KMS-11 (cell line): ENCODE measurements around the gene CHST11.

Experiments used
- H2AFZ ChIP-seq: fragments of 200-600 bp; sonication (generic); 2 replicates; pipeline ENCODE4 v1.6.1; 2016; ENCODE audit warnings: antibody characterized with exemption, mixed run types, low read depth
- H3K27ac ChIP-seq: fragments of 200-600 bp; sonication (generic); 2 replicates; pipeline ENCODE4 v1.6.1; 2016; ENCODE audit warnings: mild to moderate bottlenecking, mixed run types
- H3K27me3 ChIP-seq: fragments of 200-600 bp; sonication (generic); 2 replicates; pipeline ENCODE4 v1.6.1; 2017; ENCODE audit warnings: mild to moderate bottlenecking, low read depth, mixed run types, moderate library complexity; ENCODE audit not compliant: insufficient read depth
- H3K36me3 ChIP-seq: fragments of 200-600 bp; sonication (generic); 2 replicates; pipeline ENCODE4 v1.6.1; 2017; ENCODE audit warnings: mild to moderate bottlenecking, mixed run types; ENCODE audit not compliant: insufficient read depth
- H3K4me1 ChIP-seq: fragments of 200-600 bp; sonication (generic); 2 replicates; pipeline ENCODE4 v1.6.1; 2016; ENCODE audit warnings: mild to moderate bottlenecking, low read depth, mixed run types; ENCODE audit not compliant: poor library complexity, severe bottlenecking
- H3K4me2 ChIP-seq: fragments of 200-600 bp; sonication (generic); 2 replicates; pipeline ENCODE4 v1.7.0; 2016; ENCODE audit warnings: mild to moderate bottlenecking, mixed run types
- H3K4me3 ChIP-seq: fragments of 200-600 bp; sonication (generic); IDR thresholded peaks from 2 replicates; pipeline ENCODE4 v1.6.1; 2017; ENCODE audit warnings: low read depth, low read length, mixed read lengths; ENCODE audit not compliant: insufficient read depth
- H3K79me2 ChIP-seq: fragments of 200-600 bp; sonication (generic); 2 replicates; pipeline ENCODE4 v1.6.1; 2016; ENCODE audit warnings: low read depth, mixed run types; ENCODE audit not compliant: insufficient read depth
- H3K9ac ChIP-seq: fragments of 200-600 bp; sonication (generic); 2 replicates; pipeline ENCODE4 v1.6.1; 2016; ENCODE audit warnings: mild to moderate bottlenecking, mixed run types
- H4K20me1 ChIP-seq: fragments of 200-600 bp; sonication (generic); 2 replicates; pipeline ENCODE4 v1.6.1; 2016; ENCODE audit warnings: mild to moderate bottlenecking, mixed run types; ENCODE audit not compliant: insufficient read depth
- TF ChIP-seq, protein P1 (sequence below): fragments of 200-600 bp; sonication (generic); conservative IDR thresholded peaks from 2 replicates; pipeline ENCODE4 v1.6.1; 2017; ENCODE audit warnings: low read depth, mild to moderate bottlenecking, antibody characterized with exemption, low read length, moderate library complexity, mixed read lengths

CHST11 gene

GRCh38 chr12:104648756-104649155 is 192.0 kb downstream of the CHST11 start:
- no peaks in the 10 kb centered on the region for H3K79me2 ChIP-seq
- H3K9ac ChIP-seq, result no peak overlapping the region
- H3K36me3 ChIP-seq, result no peaks in the 10 kb centered on the region
- H3K4me2 ChIP-seq, result no peak overlapping the region
- peaks cover 15% of the 10 kb centered on the region for H3K4me1 ChIP-seq
- H3K27ac ChIP-seq, result no peak overlapping the region
- no peak overlapping the region for H2AFZ ChIP-seq
- H3K4me3 ChIP-seq, result no peak overlapping the region
- TF ChIP-seq, protein P1, sequence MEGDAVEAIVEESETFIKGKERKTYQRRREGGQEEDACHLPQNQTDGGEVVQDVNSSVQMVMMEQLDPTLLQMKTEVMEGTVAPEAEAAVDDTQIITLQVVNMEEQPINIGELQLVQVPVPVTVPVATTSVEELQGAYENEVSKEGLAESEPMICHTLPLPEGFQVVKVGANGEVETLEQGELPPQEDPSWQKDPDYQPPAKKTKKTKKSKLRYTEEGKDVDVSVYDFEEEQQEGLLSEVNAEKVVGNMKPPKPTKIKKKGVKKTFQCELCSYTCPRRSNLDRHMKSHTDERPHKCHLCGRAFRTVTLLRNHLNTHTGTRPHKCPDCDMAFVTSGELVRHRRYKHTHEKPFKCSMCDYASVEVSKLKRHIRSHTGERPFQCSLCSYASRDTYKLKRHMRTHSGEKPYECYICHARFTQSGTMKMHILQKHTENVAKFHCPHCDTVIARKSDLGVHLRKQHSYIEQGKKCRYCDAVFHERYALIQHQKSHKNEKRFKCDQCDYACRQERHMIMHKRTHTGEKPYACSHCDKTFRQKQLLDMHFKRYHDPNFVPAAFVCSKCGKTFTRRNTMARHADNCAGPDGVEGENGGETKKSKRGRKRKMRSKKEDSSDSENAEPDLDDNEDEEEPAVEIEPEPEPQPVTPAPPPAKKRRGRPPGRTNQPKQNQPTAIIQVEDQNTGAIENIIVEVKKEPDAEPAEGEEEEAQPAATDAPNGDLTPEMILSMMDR, result no peak
- H3K27me3 ChIP-seq, result no peaks in the 10 kb centered on the region
- H4K20me1 ChIP-seq, result no peaks in the 10 kb centered on the region

GRCh38 chr12:104649217-104649824 is 192.6 kb downstream of the CHST11 start:
- H3K4me3 ChIP-seq, result no peak overlapping the region
- H3K36me3 ChIP-seq, result no peaks in the 10 kb centered on the region
- H4K20me1 ChIP-seq, result no peaks in the 10 kb centered on the region
- H3K79me2 ChIP-seq, result no peaks in the 10 kb centered on the region
- H2AFZ ChIP-seq, result no peak overlapping the region
- no peak overlapping the region for H3K9ac ChIP-seq
- H3K27me3 ChIP-seq, result no peaks in the 10 kb centered on the region
- H3K4me1 ChIP-seq, result peaks cover 10% of the 10 kb centered on the region
- H3K27ac ChIP-seq, result no peak overlapping the region
- H3K4me2 ChIP-seq, result no peak overlapping the region
- TF ChIP-seq, protein P1, result no peak

DNA sequence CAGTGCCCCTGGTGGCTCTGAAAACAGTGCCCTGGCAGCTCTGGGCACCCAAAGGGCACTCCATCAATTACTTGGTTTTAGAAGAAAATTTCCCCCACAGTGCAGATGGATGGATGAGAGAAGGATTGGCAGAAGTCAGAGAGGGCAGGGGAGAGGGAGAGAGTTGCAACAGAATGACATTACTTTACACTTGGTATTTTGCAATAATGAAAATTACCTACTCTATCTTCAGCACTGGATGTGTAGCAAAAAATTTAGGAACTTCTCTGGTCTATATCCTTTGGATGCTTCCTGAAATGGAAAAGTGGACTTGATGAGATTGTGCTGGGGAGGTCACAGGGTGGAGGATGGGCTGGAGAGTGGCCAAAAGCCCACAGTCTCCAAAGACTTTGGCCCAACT is 193.2 kb downstream of the CHST11 start:
- TF ChIP-seq, protein P1, result no peak
- peaks cover 4% of the 10 kb centered on the region for H3K4me1 ChIP-seq
- no peaks in the 10 kb centered on the region for H3K27me3 ChIP-seq
- H3K79me2 ChIP-seq, result no peaks in the 10 kb centered on the region
- H3K4me2 ChIP-seq, result no peak overlapping the region
- no peaks in the 10 kb centered on the region for H3K36me3 ChIP-seq
- no peak overlapping the region for H3K9ac ChIP-seq
- no peak overlapping the region for H3K4me3 ChIP-seq
- H4K20me1 ChIP-seq, result no peaks in the 10 kb centered on the region
- no peak overlapping the region for H2AFZ ChIP-seq
- no peak overlapping the region for H3K27ac ChIP-seq

- Histone ChIP-seq H3K27ac (no peak overlapping the region), H2AFZ (no peak overlapping the region), H3K79me2 (no peaks in the 10 kb centered on the region), H3K4me1 (no peaks in the 10 kb centered on the region), H3K4me2 (no peak overlapping the region), H3K27me3 (no peaks in the 10 kb centered on the region), H3K36me3 (no peaks in the 10 kb centered on the region), H3K4me3 (no peak overlapping the region), H3K9ac (no peak overlapping the region), H4K20me1 (no peaks in the 10 kb centered on the region)
- TF ChIP-seq, protein P1, result no peak
These were observed 193.8 kb downstream of the CHST11 start for GRCh38 chr12:104650541-104650940.
